K562 (cell line): Measurements from ENCODE around the gene KRTAP2-3. TPM values are rescaled to one million over a fixed set of nuclear protein-coding genes. Genes with fewer than 3 reads are reported as not detected.

Source experiments
- CREB1 ChIP-seq, 2 experiments: sonication (generic) in 1 of 2; formaldehyde crosslinking in 1 of 2; IDR thresholded peaks; 2 replicates each; pipeline versions ENCODE4 v1.6.1 to v1.8.0; 2012 to 2022; ENCODE audit warnings: inconsistent platforms in 1 of 2, mild to moderate bottlenecking in 1 of 2, missing genetic modification reagents in 1 of 2, moderate library complexity in 1 of 2
- HMBOX1 ChIP-seq: sonication (generic); IDR thresholded peaks from 2 replicates; pipeline ENCODE4 v1.6.1; 2016
- PML ChIP-seq: IDR thresholded peaks from 2 replicates; pipeline ENCODE4 v1.6.1; 2012; ENCODE audit warnings: low read length, inconsistent platforms
- TCF7L2 ChIP-seq: fragments of 150-350 bp; IDR thresholded peaks from 2 replicates; pipeline ENCODE4 v1.6.1; 2016; ENCODE audit warnings: low read depth, mild to moderate bottlenecking, low read length, moderate library complexity
- ZEB2 ChIP-seq: fragments of 450-650 bp; IDR thresholded peaks from 2 replicates; pipeline ENCODE4 v1.6.1; 2016
- ZNF324 ChIP-seq: fragments of 250-450 bp; sonication (Bioruptor Pico); IDR thresholded peaks from 2 replicates; pipeline ENCODE4 v1.4.0; 2020; ENCODE audit warnings: mild to moderate bottlenecking
- ZNF398 ChIP-seq: fragments of 250-450 bp; sonication (Bioruptor Pico); IDR thresholded peaks from 2 replicates; pipeline ENCODE4 v1.8.0; 2021; ENCODE audit warnings: moderate library complexity, mild to moderate bottlenecking, inconsistent platforms
- polyA plus RNA-seq, 8 experiments: library from polyadenylated mRNA; depleted of rRNA in 4 of 8; stranded (reverse) in 5 of 8; unstranded in 3 of 8; fragments of >200 nt; fragmentation: Nextera tagmentation in 2 of 8; fragmentation: Illumina TruSeq in 1 of 8; extraction: Ambion mirVana in 2 of 8; extraction: Trizol in 1 of 8; gene quantifications; 2 replicates each; pipeline versions ENCODE4 v1.2.1 to v1.2.3, GENCODE V29; 2011 to 2014; ENCODE audit warnings: inconsistent platforms in 1 of 8, missing spikeins in 1 of 8
- total RNA-seq, 7 experiments: library from RNA; depleted of rRNA in 6 of 7; stranded (reverse); fragments of >200 nt in 6 of 7; fragmentation: Illumina TruSeq in 2 of 7; extraction: Trizol in 2 of 7; gene quantifications; 2 replicates each; pipeline versions ENCODE4 v1.2.1 to v1.2.3, GENCODE V29; 2011 to 2021; ENCODE audit warnings: low replicate concordance in 1 of 7
- TF ChIP-seq, protein P1 (sequence below): fragments of 450-650 bp; IDR thresholded peaks from 2 replicates; pipeline ENCODE4 v1.6.1; 2016; ENCODE audit warnings: low read depth, mild to moderate bottlenecking, moderate library complexity
- TF ChIP-seq, protein P2 (sequence below): fragments of 450-650 bp; IDR thresholded peaks from 2 replicates; pipeline ENCODE4 v1.6.1; 2018; ENCODE audit warnings: mild to moderate bottlenecking, low read depth; ENCODE audit not compliant: partially characterized antibody
- TF ChIP-seq, protein P3 (sequence below), 2 experiments: fragments of 450-650 bp; formaldehyde crosslinking in 1 of 2; IDR thresholded peaks; 2 replicates each; pipeline versions ENCODE4 v1.4.0 to v1.6.1; 2014 to 2020; ENCODE audit warnings: mild to moderate bottlenecking in 2 of 2, borderline replicate concordance in 1 of 2, low read depth in 1 of 2
- TF ChIP-seq, protein P4 (sequence below): fragments of 450-650 bp; formaldehyde crosslinking; IDR thresholded peaks from 2 replicates; pipeline ENCODE4 v1.4.0; 2022; ENCODE audit warnings: missing genetic modification characterization

KRTAP2-3 gene
- total and polyA plus RNA-seq, 9 of the 15 experiments (the other 6 are each of a cell fraction or from before 2014, with no cell fraction given) = not detected

GRCh38 chr17:41065829-41066624, 6.1 kb upstream of the KRTAP2-3 start, which contains the start of gene KRTAP2-4 (continued):
- no peak for TF ChIP-seq ZNF398 (CRISPR knock-in tag)
- TF ChIP-seq ZNF324 (CRISPR knock-in tag) = no peak
- TF ChIP-seq, protein P1, sequence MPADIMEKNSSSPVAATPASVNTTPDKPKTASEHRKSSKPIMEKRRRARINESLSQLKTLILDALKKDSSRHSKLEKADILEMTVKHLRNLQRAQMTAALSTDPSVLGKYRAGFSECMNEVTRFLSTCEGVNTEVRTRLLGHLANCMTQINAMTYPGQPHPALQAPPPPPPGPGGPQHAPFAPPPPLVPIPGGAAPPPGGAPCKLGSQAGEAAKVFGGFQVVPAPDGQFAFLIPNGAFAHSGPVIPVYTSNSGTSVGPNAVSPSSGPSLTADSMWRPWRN = 0 out of 2 replicates have a peak, but pooled peaks have one; percentile 55
- TF ChIP-seq, protein P2, sequence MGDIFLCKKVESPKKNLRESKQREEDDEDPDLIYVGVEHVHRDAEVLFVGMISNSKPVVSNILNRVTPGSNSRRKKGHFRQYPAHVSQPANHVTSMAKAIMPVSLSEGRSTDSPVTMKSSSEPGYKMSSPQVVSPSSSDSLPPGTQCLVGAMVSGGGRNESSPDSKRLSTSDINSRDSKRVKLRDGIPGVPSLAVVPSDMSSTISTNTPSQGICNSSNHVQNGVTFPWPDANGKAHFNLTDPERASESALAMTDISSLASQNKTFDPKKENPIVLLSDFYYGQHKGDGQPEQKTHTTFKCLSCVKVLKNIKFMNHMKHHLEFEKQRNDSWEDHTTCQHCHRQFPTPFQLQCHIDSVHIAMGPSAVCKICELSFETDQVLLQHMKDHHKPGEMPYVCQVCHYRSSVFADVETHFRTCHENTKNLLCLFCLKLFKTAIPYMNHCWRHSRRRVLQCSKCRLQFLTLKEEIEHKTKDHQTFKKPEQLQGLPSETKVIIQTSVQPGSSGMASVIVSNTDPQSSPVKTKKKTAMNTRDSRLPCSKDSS = no peak
- TF ChIP-seq ZEB2 = peak; percentile 81
- no peak for TF ChIP-seq CREB1 (IDR thresholded peaks at IDR 0.05)
- no peak for TF ChIP-seq CREB1 (CRISPR knock-in tag; IDR thresholded peaks at IDR 0.05)
- TF ChIP-seq, protein P3, sequence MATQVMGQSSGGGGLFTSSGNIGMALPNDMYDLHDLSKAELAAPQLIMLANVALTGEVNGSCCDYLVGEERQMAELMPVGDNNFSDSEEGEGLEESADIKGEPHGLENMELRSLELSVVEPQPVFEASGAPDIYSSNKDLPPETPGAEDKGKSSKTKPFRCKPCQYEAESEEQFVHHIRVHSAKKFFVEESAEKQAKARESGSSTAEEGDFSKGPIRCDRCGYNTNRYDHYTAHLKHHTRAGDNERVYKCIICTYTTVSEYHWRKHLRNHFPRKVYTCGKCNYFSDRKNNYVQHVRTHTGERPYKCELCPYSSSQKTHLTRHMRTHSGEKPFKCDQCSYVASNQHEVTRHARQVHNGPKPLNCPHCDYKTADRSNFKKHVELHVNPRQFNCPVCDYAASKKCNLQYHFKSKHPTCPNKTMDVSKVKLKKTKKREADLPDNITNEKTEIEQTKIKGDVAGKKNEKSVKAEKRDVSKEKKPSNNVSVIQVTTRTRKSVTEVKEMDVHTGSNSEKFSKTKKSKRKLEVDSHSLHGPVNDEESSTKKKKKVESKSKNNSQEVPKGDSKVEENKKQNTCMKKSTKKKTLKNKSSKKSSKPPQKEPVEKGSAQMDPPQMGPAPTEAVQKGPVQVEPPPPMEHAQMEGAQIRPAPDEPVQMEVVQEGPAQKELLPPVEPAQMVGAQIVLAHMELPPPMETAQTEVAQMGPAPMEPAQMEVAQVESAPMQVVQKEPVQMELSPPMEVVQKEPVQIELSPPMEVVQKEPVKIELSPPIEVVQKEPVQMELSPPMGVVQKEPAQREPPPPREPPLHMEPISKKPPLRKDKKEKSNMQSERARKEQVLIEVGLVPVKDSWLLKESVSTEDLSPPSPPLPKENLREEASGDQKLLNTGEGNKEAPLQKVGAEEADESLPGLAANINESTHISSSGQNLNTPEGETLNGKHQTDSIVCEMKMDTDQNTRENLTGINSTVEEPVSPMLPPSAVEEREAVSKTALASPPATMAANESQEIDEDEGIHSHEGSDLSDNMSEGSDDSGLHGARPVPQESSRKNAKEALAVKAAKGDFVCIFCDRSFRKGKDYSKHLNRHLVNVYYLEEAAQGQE (IDR thresholded peaks at IDR 0.05; ENCODE audit: borderline replicate concordance) = no peak
- TF ChIP-seq, protein P3 (CRISPR knock-in tag; IDR thresholded peaks at IDR 0.05; ENCODE audit: low read depth) = no peak
- TF ChIP-seq HMBOX1 = peak; percentile 77
- TF ChIP-seq, protein P4, sequence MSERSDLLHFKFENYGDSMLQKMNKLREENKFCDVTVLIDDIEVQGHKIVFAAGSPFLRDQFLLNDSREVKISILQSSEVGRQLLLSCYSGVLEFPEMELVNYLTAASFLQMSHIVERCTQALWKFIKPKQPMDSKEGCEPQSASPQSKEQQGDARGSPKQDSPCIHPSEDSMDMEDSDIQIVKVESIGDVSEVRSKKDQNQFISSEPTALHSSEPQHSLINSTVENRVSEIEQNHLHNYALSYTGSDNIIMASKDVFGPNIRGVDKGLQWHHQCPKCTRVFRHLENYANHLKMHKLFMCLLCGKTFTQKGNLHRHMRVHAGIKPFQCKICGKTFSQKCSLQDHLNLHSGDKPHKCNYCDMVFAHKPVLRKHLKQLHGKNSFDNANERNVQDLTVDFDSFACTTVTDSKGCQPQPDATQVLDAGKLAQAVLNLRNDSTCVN (CRISPR knock-in tag) = no peak
- no peak for TF ChIP-seq TCF7L2
- no peak for TF ChIP-seq PML
